ENCODE results near the gene RACK1. TPM values are rescaled to one million over a fixed set of nuclear protein-coding genes. Genes with fewer than 3 reads are reported as not detected.

Gene RACK1
- total and polyA plus RNA-seq, 2 of the 13 experiments (the other 11 are each of a cell fraction or from before 2014, with no cell fraction given) = 2,514 to 6,141 TPM

DNA sequence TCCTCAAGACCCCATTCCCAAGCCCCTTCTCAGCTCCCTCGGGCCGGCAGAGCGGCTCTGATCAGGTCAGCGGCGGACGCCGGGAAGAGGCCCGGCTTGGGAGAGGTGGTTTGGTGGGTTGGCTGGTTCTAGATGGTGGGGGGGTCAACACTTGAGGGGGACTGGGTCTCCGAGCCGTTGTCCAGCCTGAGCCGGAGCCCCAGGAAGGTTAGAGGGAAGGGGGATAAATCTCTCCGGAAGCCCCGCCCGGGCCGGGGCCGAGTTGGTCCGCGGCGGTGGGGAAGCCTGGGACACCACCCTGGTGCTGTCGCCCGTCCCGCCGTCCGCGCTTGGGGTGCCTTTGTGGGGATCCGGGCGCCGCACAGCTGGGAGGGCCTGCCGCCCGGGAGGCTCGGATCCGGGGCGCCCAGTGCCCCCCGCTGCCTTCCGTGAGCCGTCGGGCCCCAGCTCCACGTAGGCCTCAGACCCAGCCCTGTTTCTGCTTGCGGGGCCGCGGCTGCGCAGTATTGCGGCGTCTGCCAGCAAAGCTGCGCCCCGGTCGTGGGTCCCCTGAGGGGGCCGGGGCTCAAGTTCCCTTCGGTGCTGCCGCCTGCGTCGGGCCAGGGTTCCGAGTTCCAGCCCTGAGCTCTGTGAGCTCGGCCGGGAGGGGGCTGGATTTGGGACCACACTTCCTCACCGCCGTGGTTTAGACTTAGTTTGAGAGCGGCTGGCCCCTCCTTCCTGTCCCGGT is 17.8 kb upstream of the RACK1 start (continued):
- TF ChIP-seq, protein P1, sequence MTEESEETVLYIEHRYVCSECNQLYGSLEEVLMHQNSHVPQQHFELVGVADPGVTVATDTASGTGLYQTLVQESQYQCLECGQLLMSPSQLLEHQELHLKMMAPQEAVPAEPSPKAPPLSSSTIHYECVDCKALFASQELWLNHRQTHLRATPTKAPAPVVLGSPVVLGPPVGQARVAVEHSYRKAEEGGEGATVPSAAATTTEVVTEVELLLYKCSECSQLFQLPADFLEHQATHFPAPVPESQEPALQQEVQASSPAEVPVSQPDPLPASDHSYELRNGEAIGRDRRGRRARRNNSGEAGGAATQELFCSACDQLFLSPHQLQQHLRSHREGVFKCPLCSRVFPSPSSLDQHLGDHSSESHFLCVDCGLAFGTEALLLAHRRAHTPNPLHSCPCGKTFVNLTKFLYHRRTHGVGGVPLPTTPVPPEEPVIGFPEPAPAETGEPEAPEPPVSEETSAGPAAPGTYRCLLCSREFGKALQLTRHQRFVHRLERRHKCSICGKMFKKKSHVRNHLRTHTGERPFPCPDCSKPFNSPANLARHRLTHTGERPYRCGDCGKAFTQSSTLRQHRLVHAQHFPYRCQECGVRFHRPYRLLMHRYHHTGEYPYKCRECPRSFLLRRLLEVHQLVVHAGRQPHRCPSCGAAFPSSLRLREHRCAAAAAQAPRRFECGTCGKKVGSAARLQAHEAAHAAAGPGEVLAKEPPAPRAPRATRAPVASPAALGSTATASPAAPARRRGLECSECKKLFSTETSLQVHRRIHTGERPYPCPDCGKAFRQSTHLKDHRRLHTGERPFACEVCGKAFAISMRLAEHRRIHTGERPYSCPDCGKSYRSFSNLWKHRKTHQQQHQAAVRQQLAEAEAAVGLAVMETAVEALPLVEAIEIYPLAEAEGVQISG (CRISPR knock-in tag; IDR thresholded peaks at IDR 0.05) = peak; percentile 90
- TF ChIP-seq ZNF577 (CRISPR knock-in tag; IDR thresholded peaks at IDR 0.05; ENCODE audit: borderline replicate concordance, low read depth) = no peak
- peak; percentile 35; the same call in 1 of the 2 replicates for TF ChIP-seq ZNF234 (CRISPR knock-in tag; conservative IDR thresholded peaks at IDR 0.05)
- peak; percentile 69; the same call in 1 of the 2 replicates for TF ChIP-seq ZNF367 (CRISPR knock-in tag; IDR thresholded peaks at IDR 0.05; ENCODE audit: borderline replicate concordance)
- TF ChIP-seq, protein P2, sequence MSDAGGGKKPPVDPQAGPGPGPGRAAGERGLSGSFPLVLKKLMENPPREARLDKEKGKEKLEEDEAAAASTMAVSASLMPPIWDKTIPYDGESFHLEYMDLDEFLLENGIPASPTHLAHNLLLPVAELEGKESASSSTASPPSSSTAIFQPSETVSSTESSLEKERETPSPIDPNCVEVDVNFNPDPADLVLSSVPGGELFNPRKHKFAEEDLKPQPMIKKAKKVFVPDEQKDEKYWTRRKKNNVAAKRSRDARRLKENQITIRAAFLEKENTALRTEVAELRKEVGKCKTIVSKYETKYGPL (CRISPR knock-in tag; IDR thresholded peaks at IDR 0.05) = 0 out of 2 replicates have a peak, but pooled peaks have one; percentile 36
- TF ChIP-seq ZFP90 (CRISPR knock-in tag; IDR thresholded peaks at IDR 0.05; ENCODE audit: borderline replicate concordance) = peak; percentile 16; the same call in 1 of the 2 replicates
- peak; percentile 34; the same call in 1 of the 2 replicates for TF ChIP-seq DR1 (CRISPR knock-in tag; IDR thresholded peaks at IDR 0.05)
- TF ChIP-seq, protein P3, sequence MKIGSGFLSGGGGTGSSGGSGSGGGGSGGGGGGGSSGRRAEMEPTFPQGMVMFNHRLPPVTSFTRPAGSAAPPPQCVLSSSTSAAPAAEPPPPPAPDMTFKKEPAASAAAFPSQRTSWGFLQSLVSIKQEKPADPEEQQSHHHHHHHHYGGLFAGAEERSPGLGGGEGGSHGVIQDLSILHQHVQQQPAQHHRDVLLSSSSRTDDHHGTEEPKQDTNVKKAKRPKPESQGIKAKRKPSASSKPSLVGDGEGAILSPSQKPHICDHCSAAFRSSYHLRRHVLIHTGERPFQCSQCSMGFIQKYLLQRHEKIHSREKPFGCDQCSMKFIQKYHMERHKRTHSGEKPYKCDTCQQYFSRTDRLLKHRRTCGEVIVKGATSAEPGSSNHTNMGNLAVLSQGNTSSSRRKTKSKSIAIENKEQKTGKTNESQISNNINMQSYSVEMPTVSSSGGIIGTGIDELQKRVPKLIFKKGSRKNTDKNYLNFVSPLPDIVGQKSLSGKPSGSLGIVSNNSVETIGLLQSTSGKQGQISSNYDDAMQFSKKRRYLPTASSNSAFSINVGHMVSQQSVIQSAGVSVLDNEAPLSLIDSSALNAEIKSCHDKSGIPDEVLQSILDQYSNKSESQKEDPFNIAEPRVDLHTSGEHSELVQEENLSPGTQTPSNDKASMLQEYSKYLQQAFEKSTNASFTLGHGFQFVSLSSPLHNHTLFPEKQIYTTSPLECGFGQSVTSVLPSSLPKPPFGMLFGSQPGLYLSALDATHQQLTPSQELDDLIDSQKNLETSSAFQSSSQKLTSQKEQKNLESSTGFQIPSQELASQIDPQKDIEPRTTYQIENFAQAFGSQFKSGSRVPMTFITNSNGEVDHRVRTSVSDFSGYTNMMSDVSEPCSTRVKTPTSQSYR (CRISPR knock-in tag; IDR thresholded peaks at IDR 0.05; ENCODE audit: borderline replicate concordance) = no peak
- peak; percentile 67 for TF ChIP-seq MTF1 (CRISPR knock-in tag; IDR thresholded peaks at IDR 0.05)
- TF ChIP-seq, protein P4, sequence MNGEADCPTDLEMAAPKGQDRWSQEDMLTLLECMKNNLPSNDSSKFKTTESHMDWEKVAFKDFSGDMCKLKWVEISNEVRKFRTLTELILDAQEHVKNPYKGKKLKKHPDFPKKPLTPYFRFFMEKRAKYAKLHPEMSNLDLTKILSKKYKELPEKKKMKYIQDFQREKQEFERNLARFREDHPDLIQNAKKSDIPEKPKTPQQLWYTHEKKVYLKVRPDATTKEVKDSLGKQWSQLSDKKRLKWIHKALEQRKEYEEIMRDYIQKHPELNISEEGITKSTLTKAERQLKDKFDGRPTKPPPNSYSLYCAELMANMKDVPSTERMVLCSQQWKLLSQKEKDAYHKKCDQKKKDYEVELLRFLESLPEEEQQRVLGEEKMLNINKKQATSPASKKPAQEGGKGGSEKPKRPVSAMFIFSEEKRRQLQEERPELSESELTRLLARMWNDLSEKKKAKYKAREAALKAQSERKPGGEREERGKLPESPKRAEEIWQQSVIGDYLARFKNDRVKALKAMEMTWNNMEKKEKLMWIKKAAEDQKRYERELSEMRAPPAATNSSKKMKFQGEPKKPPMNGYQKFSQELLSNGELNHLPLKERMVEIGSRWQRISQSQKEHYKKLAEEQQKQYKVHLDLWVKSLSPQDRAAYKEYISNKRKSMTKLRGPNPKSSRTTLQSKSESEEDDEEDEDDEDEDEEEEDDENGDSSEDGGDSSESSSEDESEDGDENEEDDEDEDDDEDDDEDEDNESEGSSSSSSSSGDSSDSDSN (CRISPR knock-in tag; IDR thresholded peaks at IDR 0.05) = peak; percentile 85; the same call in 1 of the 2 replicates
- TF ChIP-seq TP53 (CRISPR knock-in tag; conservative IDR thresholded peaks at IDR 0.05) = 0 out of 2 replicates have a peak, but pooled peaks have one; percentile 66
- peak; percentile 56 for TF ChIP-seq SRSF4 (IDR thresholded peaks at IDR 0.05; ENCODE audit: low read depth, low read length, poor library complexity, severe bottlenecking)
- TF ChIP-seq, protein P5, sequence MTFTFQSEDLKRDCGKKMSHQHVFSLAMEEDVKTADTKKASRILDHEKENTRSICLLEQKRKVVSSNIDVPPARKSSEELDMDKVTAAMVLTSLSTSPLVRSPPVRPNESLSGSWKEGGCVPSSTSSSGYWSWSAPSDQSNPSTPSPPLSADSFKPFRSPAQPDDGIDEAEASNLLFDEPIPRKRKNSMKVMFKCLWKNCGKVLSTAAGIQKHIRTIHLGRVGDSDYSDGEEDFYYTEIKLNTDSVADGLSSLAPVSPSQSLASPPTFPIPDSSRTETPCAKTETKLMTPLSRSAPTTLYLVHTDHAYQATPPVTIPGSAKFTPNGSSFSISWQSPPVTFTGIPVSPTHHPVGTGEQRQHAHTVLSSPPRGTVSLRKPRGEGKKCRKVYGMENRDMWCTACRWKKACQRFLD (CRISPR knock-in tag; IDR thresholded peaks at IDR 0.05; ENCODE audit: borderline replicate concordance) = peak; percentile 55; the same call in 1 of the 2 replicates
- TF ChIP-seq, protein P6, sequence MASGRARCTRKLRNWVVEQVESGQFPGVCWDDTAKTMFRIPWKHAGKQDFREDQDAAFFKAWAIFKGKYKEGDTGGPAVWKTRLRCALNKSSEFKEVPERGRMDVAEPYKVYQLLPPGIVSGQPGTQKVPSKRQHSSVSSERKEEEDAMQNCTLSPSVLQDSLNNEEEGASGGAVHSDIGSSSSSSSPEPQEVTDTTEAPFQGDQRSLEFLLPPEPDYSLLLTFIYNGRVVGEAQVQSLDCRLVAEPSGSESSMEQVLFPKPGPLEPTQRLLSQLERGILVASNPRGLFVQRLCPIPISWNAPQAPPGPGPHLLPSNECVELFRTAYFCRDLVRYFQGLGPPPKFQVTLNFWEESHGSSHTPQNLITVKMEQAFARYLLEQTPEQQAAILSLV (CRISPR knock-in tag; IDR thresholded peaks at IDR 0.05; ENCODE audit: borderline replicate concordance) = peak; percentile 7; the same call in 1 of the 2 replicates
- peak; percentile 94 for TF ChIP-seq ZNF333 (CRISPR knock-in tag; IDR thresholded peaks at IDR 0.05; ENCODE audit: borderline replicate concordance)
- 0 out of 2 replicates have a peak, but pooled peaks have one; percentile 24 for TF ChIP-seq HNF4A (CRISPR knock-in tag; IDR thresholded peaks at IDR 0.05)

All from HepG2 (cell line).